Measurements from ENCODE around the gene RPE.

RPE gene

DNA sequence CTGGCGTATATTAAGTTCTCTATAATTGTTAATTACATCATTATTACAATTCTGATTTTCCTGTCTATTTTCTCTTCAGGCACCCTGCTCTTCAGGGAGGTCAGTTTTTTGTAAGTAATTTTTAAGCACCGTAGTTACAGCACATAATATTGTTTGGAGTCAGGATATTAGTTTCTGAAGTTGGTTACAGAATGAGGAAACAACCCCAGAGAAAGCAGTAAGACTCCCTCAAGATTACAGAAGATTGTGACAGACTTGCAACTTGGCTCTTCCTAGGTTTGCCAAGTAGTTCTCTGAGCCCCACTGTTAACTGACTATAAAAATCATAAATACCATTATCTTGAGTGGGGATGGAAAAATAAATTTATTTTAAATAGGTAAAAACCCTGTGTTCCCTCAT, 921 bp downstream of the RPE start:
- H3K27me3 ChIP-seq (ENCODE audit: insufficient read depth, poor library complexity, severe bottlenecking), result no peaks in the 10 kb centered on the region
- DNase-seq (ENCODE audit: low read depth in 1 of 2, low spot score in 1 of 2), result peak in 1 of 2 experiments; percentile 63
- peak overlapping the region; percentile 70 for H3K4me3 ChIP-seq (replicated peaks; ENCODE audit: insufficient read depth, low read length)
- H3K27ac ChIP-seq (replicated peaks), result peak overlapping the region; percentile 95
- TF ChIP-seq REST (IDR thresholded peaks at IDR 0.05; ENCODE audit: insufficient replicate concordance, low read depth) (no peak), GABPA (IDR thresholded peaks at IDR 0.05; ENCODE audit: low read depth) (no peak), POLR2AphosphoS5 (IDR thresholded peaks at IDR 0.05; ENCODE audit: low read depth) (no peak)

GRCh38 chr2:210004881-210005280, 2.4 kb downstream of the RPE start:
- DNase-seq (ENCODE audit: low read depth in 1 of 2, low spot score in 1 of 2), result peak in 1 of 2 experiments; percentile 6
- no peaks in the 10 kb centered on the region for H3K27me3 ChIP-seq (ENCODE audit: insufficient read depth, poor library complexity, severe bottlenecking)
- H3K27ac ChIP-seq (replicated peaks), result peak overlapping the region; percentile 95
- TF ChIP-seq, protein P1, sequence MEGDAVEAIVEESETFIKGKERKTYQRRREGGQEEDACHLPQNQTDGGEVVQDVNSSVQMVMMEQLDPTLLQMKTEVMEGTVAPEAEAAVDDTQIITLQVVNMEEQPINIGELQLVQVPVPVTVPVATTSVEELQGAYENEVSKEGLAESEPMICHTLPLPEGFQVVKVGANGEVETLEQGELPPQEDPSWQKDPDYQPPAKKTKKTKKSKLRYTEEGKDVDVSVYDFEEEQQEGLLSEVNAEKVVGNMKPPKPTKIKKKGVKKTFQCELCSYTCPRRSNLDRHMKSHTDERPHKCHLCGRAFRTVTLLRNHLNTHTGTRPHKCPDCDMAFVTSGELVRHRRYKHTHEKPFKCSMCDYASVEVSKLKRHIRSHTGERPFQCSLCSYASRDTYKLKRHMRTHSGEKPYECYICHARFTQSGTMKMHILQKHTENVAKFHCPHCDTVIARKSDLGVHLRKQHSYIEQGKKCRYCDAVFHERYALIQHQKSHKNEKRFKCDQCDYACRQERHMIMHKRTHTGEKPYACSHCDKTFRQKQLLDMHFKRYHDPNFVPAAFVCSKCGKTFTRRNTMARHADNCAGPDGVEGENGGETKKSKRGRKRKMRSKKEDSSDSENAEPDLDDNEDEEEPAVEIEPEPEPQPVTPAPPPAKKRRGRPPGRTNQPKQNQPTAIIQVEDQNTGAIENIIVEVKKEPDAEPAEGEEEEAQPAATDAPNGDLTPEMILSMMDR (IDR thresholded peaks at IDR 0.05; ENCODE audit: insufficient read depth, low read length), result no peak
- TF ChIP-seq REST (IDR thresholded peaks at IDR 0.05; ENCODE audit: insufficient replicate concordance, low read depth), result no peak
- TF ChIP-seq POLR2AphosphoS5 (IDR thresholded peaks at IDR 0.05; ENCODE audit: low read depth), result no peak
- no peak for TF ChIP-seq SPI1 (IDR thresholded peaks at IDR 0.05; ENCODE audit: borderline replicate concordance, low read depth)
- TF ChIP-seq GABPA (IDR thresholded peaks at IDR 0.05; ENCODE audit: low read depth), result no peak
- H3K4me3 ChIP-seq (replicated peaks; ENCODE audit: insufficient read depth, low read length), result no peak overlapping the region; the same call in 1 of the 2 replicates

DNA sequence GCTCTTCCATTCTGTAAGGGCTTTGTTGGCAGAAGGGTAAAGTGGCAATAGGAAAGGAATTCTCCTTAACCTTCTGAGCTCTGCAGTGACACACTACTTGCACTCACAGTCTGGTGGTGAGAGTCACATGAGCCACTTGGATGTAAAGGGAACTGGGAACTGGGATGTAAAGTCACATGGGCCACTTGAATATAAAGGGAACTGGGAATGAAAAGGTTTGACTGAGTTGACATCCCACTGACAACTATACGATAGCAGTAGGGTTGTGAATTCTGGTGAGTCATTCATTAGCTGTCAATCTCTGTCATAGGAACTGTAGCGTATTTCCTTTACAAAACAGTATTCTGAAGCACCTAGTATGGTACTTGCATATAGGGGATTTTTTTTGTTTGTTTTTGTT, 5.5 kb downstream of the RPE start:
- DNase-seq (ENCODE audit: low read depth in 1 of 2, low spot score in 1 of 2), result no peak
- TF ChIP-seq POLR2AphosphoS5 (IDR thresholded peaks at IDR 0.05; ENCODE audit: low read depth), result no peak
- no peak for TF ChIP-seq SPI1 (IDR thresholded peaks at IDR 0.05; ENCODE audit: borderline replicate concordance, low read depth)
- TF ChIP-seq GABPA (IDR thresholded peaks at IDR 0.05; ENCODE audit: low read depth), result no peak
- TF ChIP-seq REST (IDR thresholded peaks at IDR 0.05; ENCODE audit: insufficient replicate concordance, low read depth), result no peak
- TF ChIP-seq, protein P1 (IDR thresholded peaks at IDR 0.05; ENCODE audit: insufficient read depth, low read length), result no peak
- H3K4me3 ChIP-seq (replicated peaks; ENCODE audit: insufficient read depth, low read length), result no peak overlapping the region
- no peak overlapping the region for H3K27ac ChIP-seq (replicated peaks)
- H3K27me3 ChIP-seq (ENCODE audit: insufficient read depth, poor library complexity, severe bottlenecking), result no peaks in the 10 kb centered on the region

All from HL-60 (cell line).